Liver (tissue), 9 donors: ENCODE results near the gene RBM48. TPM values are rescaled to one million over a fixed set of nuclear protein-coding genes. Genes with fewer than 3 reads are reported as not detected.

Experiments
- DNase-seq: peaks from one replicate; pipeline ENCODE4 v3.0.0-alpha.2; 2017; ENCODE audit warnings: low spot score
- H3K27ac ChIP-seq, 2 donors: one replicate each; pipeline ENCODE4 v1.7.0; 2013; ENCODE audit warnings: inconsistent platforms in 2 of 2, low read length in 2 of 2, control low read depth in 1 of 2, low read depth in 1 of 2, mild to moderate bottlenecking in 1 of 2
- H3K27me3 ChIP-seq, 4 donors: one replicate each; pipeline versions ENCODE4 v1.6.1 to v1.7.0; 2013; ENCODE audit warnings: low read length in 3 of 4, inconsistent platforms in 1 of 4, mild to moderate bottlenecking in 1 of 4, moderate library complexity in 1 of 4; ENCODE audit not compliant: control insufficient read depth in 4 of 4, insufficient read depth in 4 of 4
- H3K36me3 ChIP-seq, 4 donors: one replicate each; pipeline versions ENCODE4 v1.6.1 to v1.7.0; 2013; ENCODE audit warnings: low read length in 3 of 4, mild to moderate bottlenecking in 3 of 4, low read depth in 1 of 4, moderate library complexity in 1 of 4; ENCODE audit not compliant: control insufficient read depth in 4 of 4, insufficient read depth in 3 of 4
- H3K4me1 ChIP-seq, 4 donors: one replicate each; pipeline versions ENCODE4 v1.6.1 to v1.7.0; 2013; ENCODE audit warnings: low read length in 3 of 4, mild to moderate bottlenecking in 3 of 4, moderate library complexity in 1 of 4; ENCODE audit not compliant: control insufficient read depth in 4 of 4, insufficient read depth in 4 of 4
- H3K4me3 ChIP-seq, 3 donors: one replicate each; pipeline versions ENCODE4 v1.6.1 to v1.7.0; 2013; ENCODE audit warnings: low read length in 3 of 3, control low read depth in 1 of 3, low read depth in 1 of 3, mild to moderate bottlenecking in 1 of 3
- H3K9ac ChIP-seq, 2 donors: one replicate each; pipeline ENCODE4 v1.7.0; 2013; ENCODE audit warnings: low read length in 2 of 2, mild to moderate bottlenecking in 2 of 2, moderate library complexity in 2 of 2, control low read depth in 1 of 2, low read depth in 1 of 2
- H3K9me3 ChIP-seq, 4 donors: one replicate each; pipeline versions ENCODE4 v1.6.1 to v1.7.0; 2013; ENCODE audit warnings: low read length in 3 of 4; ENCODE audit not compliant: control insufficient read depth in 4 of 4
- ATF3 ChIP-seq: IDR thresholded peaks from 2 replicates; pipeline ENCODE4 v1.6.1; 2016; ENCODE audit warnings: antibody characterized with exemption
- EGR1 ChIP-seq, 2 donors: IDR thresholded peaks; 2 replicates each; pipeline ENCODE4 v1.6.1; 2016 to 2018; ENCODE audit warnings: antibody characterized with exemption in 2 of 2, low read depth in 2 of 2
- FOXA1 ChIP-seq: IDR thresholded peaks from 2 replicates; pipeline ENCODE4 v1.6.1; 2016; ENCODE audit warnings: antibody characterized with exemption
- FOXA2 ChIP-seq: IDR thresholded peaks from 2 replicates; pipeline ENCODE4 v1.6.1; 2016; ENCODE audit warnings: antibody characterized with exemption
- GABPA ChIP-seq, 2 donors: IDR thresholded peaks in 1 of 2; conservative IDR thresholded peaks in 1 of 2; 2 replicates each; pipeline ENCODE4 v1.6.1; 2016; ENCODE audit warnings: antibody characterized with exemption in 2 of 2, mild to moderate bottlenecking in 1 of 2, moderate library complexity in 1 of 2
- HNF4A ChIP-seq, 2 donors: conservative IDR thresholded peaks; 2 replicates each; pipeline ENCODE4 v1.6.1; 2016; ENCODE audit warnings: antibody characterized with exemption in 2 of 2, mild to moderate bottlenecking in 2 of 2
- HNF4G ChIP-seq: IDR thresholded peaks from 2 replicates; pipeline ENCODE4 v1.6.1; 2016; ENCODE audit warnings: antibody characterized with exemption
- JUND ChIP-seq, 2 donors: IDR thresholded peaks; 2 replicates each; pipeline ENCODE4 v1.6.1; 2016; ENCODE audit warnings: antibody characterized with exemption in 2 of 2
- MAX ChIP-seq: IDR thresholded peaks from 2 replicates; pipeline ENCODE4 v1.6.1; 2016; ENCODE audit warnings: antibody characterized with exemption
- NR2F2 ChIP-seq: IDR thresholded peaks from 2 replicates; pipeline ENCODE4 v1.6.1; 2016; ENCODE audit warnings: antibody characterized with exemption
- RAD21 ChIP-seq, 2 donors: IDR thresholded peaks; 2 replicates each; pipeline ENCODE4 v1.6.1; 2016; ENCODE audit warnings: antibody characterized with exemption in 2 of 2, mild to moderate bottlenecking in 2 of 2
- REST ChIP-seq: IDR thresholded peaks from 2 replicates; pipeline ENCODE4 v1.6.1; 2016; ENCODE audit warnings: antibody characterized with exemption, mild to moderate bottlenecking
- RXRA ChIP-seq, 2 donors: IDR thresholded peaks; 2 replicates each; pipeline ENCODE4 v1.6.1; 2017 to 2018; ENCODE audit warnings: antibody characterized with exemption in 2 of 2, mild to moderate bottlenecking in 1 of 2
- SP1 ChIP-seq: IDR thresholded peaks from 2 replicates; pipeline ENCODE4 v1.6.1; 2018; ENCODE audit warnings: antibody characterized with exemption, mild to moderate bottlenecking
- TAF1 ChIP-seq: conservative IDR thresholded peaks from 2 replicates; pipeline ENCODE4 v1.6.1; 2016; ENCODE audit warnings: antibody characterized with exemption, mild to moderate bottlenecking
- YY1 ChIP-seq: IDR thresholded peaks from 2 replicates; pipeline ENCODE4 v1.6.1; 2016; ENCODE audit warnings: antibody characterized with exemption, mild to moderate bottlenecking
- ZBTB33 ChIP-seq: IDR thresholded peaks from 2 replicates; pipeline ENCODE4 v1.6.1; 2016; ENCODE audit warnings: antibody characterized with exemption
- WGBS: extraction: QIAGEN DNeasy Blood & Tissue Kit; methylation state at CpG from one replicate; pipeline ENCODE4 v1.1.7; 2013; 5-methylcytosine and 5-hydroxymethylcytosine counted together
- polyA plus RNA-seq, 2 donors: library from polyadenylated mRNA; stranded (reverse) in 1 of 2; unstranded in 1 of 2; fragments of 200-250 nt in 1 of 2; fragments of >200 nt in 1 of 2; fragmentation: Nextera tagmentation in 1 of 2; extraction: Ambion mirVana in 1 of 2; gene quantifications; one replicate each; pipeline versions ENCODE4 v1.2.1 to v1.2.3, GENCODE V29; 2013 to 2015
- total RNA-seq, 2 donors: library from RNA; depleted of rRNA; stranded (reverse); fragments of >200 nt; gene quantifications; one replicate each; pipeline ENCODE4 v1.2.3, GENCODE V29; 2014
- donor health status: healthy.
- donor health status: healthy.
- donor health status: healthy.
- donor health status: healthy.
- donor health status: healthy.

Gene RBM48
- total and polyA plus RNA-seq, 4 donors = 3.3 to 9.7 (median 6.8) TPM

- Histone ChIP-seq H3K4me1 (no peaks in the 10 kb centered on the region), H3K9me3 (no peaks in the 10 kb centered on the region), H3K36me3 (peaks cover 3 to 15% (median 11%) of the 10 kb centered on the region in 4 donors), H3K27me3 (no peaks in the 10 kb centered on the region), H3K27ac (no peak overlapping the region), H3K4me3 (no peak overlapping the region), H3K9ac (no peak overlapping the region)
- TF ChIP-seq REST (no peak), GABPA (IDR thresholded peaks at IDR 0.05 in 1 of 2, conservative IDR thresholded peaks at IDR 0.05 in 1 of 2) (no peak), SP1 (no peak), NR2F2 (no peak), ATF3 (no peak), HNF4A (conservative IDR thresholded peaks at IDR 0.05) (no peak), TAF1 (no peak), YY1 (no peak), FOXA1 (no peak), MAX (no peak), JUND (IDR thresholded peaks at IDR 0.05) (no peak), RAD21 (IDR thresholded peaks at IDR 0.05) (no peak), FOXA2 (no peak), EGR1 (IDR thresholded peaks at IDR 0.05; ENCODE audit: low read depth in 2 of 2) (no peak), HNF4G (no peak), ZBTB33 (no peak)
- no peak for DNase-seq
Measured at GRCh38 chr7:92560602-92561001, 32.0 kb downstream of the RBM48 start.

- no peaks in the 10 kb centered on the region for H3K4me1 ChIP-seq
- 83% methylated on average over 2 of the region's 2 CpGs for WGBS
- H3K27ac ChIP-seq = no peak overlapping the region
- no peak for DNase-seq
- H3K27me3 ChIP-seq = no peaks in the 10 kb centered on the region
- peaks cover 6 to 35% (median 28%) of the 10 kb centered on the region in 4 donors for H3K36me3 ChIP-seq
- no peak overlapping the region for H3K9ac ChIP-seq
- TF ChIP-seq FOXA2 (no peak), EGR1 (IDR thresholded peaks at IDR 0.05; ENCODE audit: low read depth in 2 of 2) (no peak), MAX (no peak), ATF3 (no peak), JUND (IDR thresholded peaks at IDR 0.05) (no peak), RAD21 (IDR thresholded peaks at IDR 0.05) (no peak), SP1 (no peak), YY1 (no peak), FOXA1 (no peak), RXRA (IDR thresholded peaks at IDR 0.05) (no peak)
- no peaks in the 10 kb centered on the region for H3K9me3 ChIP-seq
- no peak overlapping the region for H3K4me3 ChIP-seq
Measured at GRCh38 chr7:92563345-92563744, 34.8 kb downstream of the RBM48 start.
